Measurements from ENCODE around the gene NCKAP1.

GRCh38 chr2:182980115-182980514 lies 58.1 kb downstream of the NCKAP1 start:
- TF ChIP-seq POLR2A (IDR thresholded peaks at IDR 0.05; ENCODE audit: low read depth, low read length) = no peak
- no peak for TF ChIP-seq TAF1 (IDR thresholded peaks at IDR 0.05; ENCODE audit: borderline replicate concordance, low read depth, low read length)
